OCI-LY7 (cell line): ENCODE results near the gene DEGS2. TPM values are rescaled to one million over a fixed set of nuclear protein-coding genes. Genes with fewer than 3 reads are reported as not detected.

Experiments
- BruUV-seq: library from RNA; stranded (reverse); fragments of 400-500 nt; replicated peaks from 2 replicates; lab custom pipeline; 2021; lab: Mats Ljungman, UMichigan
- CTCF ChIA-PET: fragments of 300-600 bp; sonication (Branson Sonifier 250); formaldehyde crosslinking; loops from one replicate; lab custom pipeline; 2022; ENCODE audit warnings: antibody characterized with exemption; ENCODE audit not compliant: unreplicated experiment; lab: Charles Lee
- POLR2A ChIA-PET: fragments of 300-600 bp; sonication (Branson Sonifier 250); formaldehyde crosslinking; loops from one replicate; lab custom pipeline; 2022; ENCODE audit warnings: antibody characterized with exemption; lab: Charles Lee
- DNase-seq: peaks from one replicate; pipeline ENCODE4 v3.0.0-alpha.2; 2015; ENCODE audit warnings: low spot score
- H2AFZ ChIP-seq: fragments of 200-600 bp; sonication (generic), shearing (Covaris generic); 2 replicates; pipeline ENCODE4 v1.6.1; 2014; ENCODE audit warnings: mild to moderate bottlenecking, antibody characterized with exemption, low read length, moderate library complexity
- H3K27ac ChIP-seq: fragments of 200-600 bp; sonication (generic); 2 replicates; pipeline ENCODE4 v1.5.1; 2014; ENCODE audit warnings: mixed run types, low read depth, mild to moderate bottlenecking, moderate library complexity, low read length, inconsistent platforms; ENCODE audit not compliant: poor library complexity, severe bottlenecking
- H3K36me3 ChIP-seq: fragments of 200-600 bp; sonication (generic); 2 replicates; pipeline ENCODE4 v1.6.1; 2014; ENCODE audit warnings: mild to moderate bottlenecking, antibody characterized with exemption, low read length, moderate library complexity, mixed read lengths; ENCODE audit not compliant: insufficient read depth
- H3K4me1 ChIP-seq: fragments of 200-600 bp; sonication (generic); 2 replicates; pipeline ENCODE4 v1.5.1; 2014; ENCODE audit warnings: mild to moderate bottlenecking, low read length; ENCODE audit not compliant: insufficient read depth, poor library complexity, severe bottlenecking
- H3K4me2 ChIP-seq: fragments of 200-600 bp; sonication (generic); 2 replicates; pipeline ENCODE4 v1.6.1; 2014; ENCODE audit warnings: mild to moderate bottlenecking, low read length
- H3K4me3 ChIP-seq: fragments of 200-600 bp; sonication (generic); 2 replicates; pipeline ENCODE4 v1.5.1; 2014; ENCODE audit warnings: mild to moderate bottlenecking, low read depth, low read length; ENCODE audit not compliant: poor library complexity, severe bottlenecking
- H3K79me2 ChIP-seq: fragments of 200-600 bp; sonication (generic); 2 replicates; pipeline ENCODE4 v1.6.1; 2016; ENCODE audit warnings: low read depth, mild to moderate bottlenecking, low read length, moderate library complexity, mixed read lengths; ENCODE audit not compliant: insufficient read depth
- H3K9me2 ChIP-seq: fragments of 200-600 bp; sonication (generic); 2 replicates; pipeline ENCODE4 v1.6.1; 2016; ENCODE audit warnings: mild to moderate bottlenecking, low read length, mixed read lengths; ENCODE audit not compliant: insufficient read depth
- H3K9me3 ChIP-seq: fragments of 200-600 bp; sonication (generic); 2 replicates; pipeline ENCODE4 v1.6.1; 2014; ENCODE audit warnings: mild to moderate bottlenecking, mixed run types, low read length, mixed read lengths
- H4K20me1 ChIP-seq: fragments of 200-600 bp; sonication (generic); 2 replicates; pipeline ENCODE4 v1.6.1; 2014; ENCODE audit warnings: mild to moderate bottlenecking, antibody characterized with exemption, low read length, moderate library complexity, mixed read lengths; ENCODE audit not compliant: insufficient read depth
- CTCF ChIP-seq: fragments of 200-600 bp; sonication (generic); conservative IDR thresholded peaks from 2 replicates; pipeline ENCODE4 v1.5.1; 2014; ENCODE audit warnings: mild to moderate bottlenecking, antibody characterized with exemption, low read length, moderate library complexity, mixed read lengths
- EZH2phosphoT487 ChIP-seq: fragments of 200-600 bp; sonication (generic); IDR thresholded peaks from 2 replicates; pipeline ENCODE4 v1.6.1; 2018; ENCODE audit warnings: low read depth, borderline replicate concordance, mild to moderate bottlenecking, mixed run types, antibody characterized with exemption, low read length, moderate library complexity, mixed read lengths
- intact Hi-C: fragments of 100-400 bp; cut with micrococcal nuclease; formaldehyde crosslinking; loops from one replicate; pipeline ENCODE4 v1.10.0; 2022; ENCODE audit not compliant: unreplicated experiment
- total RNA-seq, 2 experiments: library from RNA; depleted of rRNA in 1 of 2; stranded (reverse); fragments of >200 nt in 1 of 2; shearing (Covaris generic) in 1 of 2; gene quantifications; 2 replicates each; pipeline ENCODE4 v1.2.3, GENCODE V29; 2014 to 2022

The DEGS2 gene
- total RNA-seq, 2 experiments from 2014 or later: 8.3 to 14.6 TPM

- no peaks in the 10 kb centered on the region for H3K9me2 ChIP-seq
- no peaks in the 10 kb centered on the region for H3K9me3 ChIP-seq
- ChIA-PET CTCF (no interaction called here), POLR2A (interaction anchor here (1.0 to 1.4 kb wide), 2 partner anchors 13 to 28 kb away, joined by 3 read pairs; no protein-coding TSS in a partner anchor)
- H3K4me2 ChIP-seq: no peak overlapping the region
- no peak overlapping the region for H3K27ac ChIP-seq
- intact Hi-C loops: no loop called here
- H4K20me1 ChIP-seq: no peaks in the 10 kb centered on the region
- no peak for DNase-seq
- no TSS peak for BruUV-seq
- H3K79me2 ChIP-seq: no peaks in the 10 kb centered on the region
- TF ChIP-seq EZH2phosphoT487 (no peak), CTCF (no peak)
- no peaks in the 10 kb centered on the region for H3K4me1 ChIP-seq
- peaks cover 76% of the 10 kb centered on the region; the same call in 1 of the 2 replicates for H3K36me3 ChIP-seq
- no peak overlapping the region for H2AFZ ChIP-seq
- H3K4me3 ChIP-seq: no peak overlapping the region
These were observed 30.8 kb downstream of the DEGS2 start for GRCh38 chr14:100128688-100129087.

GRCh38 chr14:100127853-100128455, 31.5 kb downstream of the DEGS2 start:
- H3K27ac ChIP-seq: no peak overlapping the region
- ChIA-PET POLR2A (interaction anchor here (1.0 to 1.4 kb wide), 2 partner anchors 14 to 29 kb away, joined by 3 read pairs; no protein-coding TSS in a partner anchor), CTCF (interaction anchor here (0.6 kb wide), 1 partner anchor 198 kb away, joined by 3 read pairs; no protein-coding TSS in a partner anchor)
- no peak overlapping the region for H2AFZ ChIP-seq
- intact Hi-C loops: no loop called here
- no peaks in the 10 kb centered on the region for H4K20me1 ChIP-seq
- no peaks in the 10 kb centered on the region for H3K79me2 ChIP-seq
- H3K36me3 ChIP-seq: peaks cover 78% of the 10 kb centered on the region; the same call in 1 of the 2 replicates
- no peaks in the 10 kb centered on the region for H3K9me2 ChIP-seq
- no TSS peak for BruUV-seq
- no peak for DNase-seq
- H3K9me3 ChIP-seq: no peaks in the 10 kb centered on the region
- no peak overlapping the region for H3K4me2 ChIP-seq
- no peaks in the 10 kb centered on the region for H3K4me1 ChIP-seq
- H3K4me3 ChIP-seq: no peak overlapping the region
- TF ChIP-seq EZH2phosphoT487 (no peak), CTCF (no peak)

GRCh38 chr14:100126401-100126800, 33.0 kb downstream of the DEGS2 start:
- ChIA-PET POLR2A (no interaction called here), CTCF (no interaction called here)
- intact Hi-C loops: no loop called here
- DNase-seq: no peak
- Histone ChIP-seq H3K4me1 (no peaks in the 10 kb centered on the region), H3K9me3 (no peaks in the 10 kb centered on the region), H2AFZ (no peak overlapping the region), H3K4me3 (no peak overlapping the region), H3K79me2 (no peaks in the 10 kb centered on the region), H3K4me2 (no peak overlapping the region), H3K36me3 (peaks cover 67% of the 10 kb centered on the region; the same call in 1 of the 2 replicates), H3K27ac (no peak overlapping the region), H3K9me2 (no peaks in the 10 kb centered on the region), H4K20me1 (no peaks in the 10 kb centered on the region)
- TF ChIP-seq EZH2phosphoT487: no peak
- no peak for TF ChIP-seq CTCF
- BruUV-seq: no TSS peak
